GM21786 (cell line): ENCODE data around the gene RALGPS2.

Experiments
- ATAC-seq: cut with Tn5 transposase; IDR thresholded peaks from one replicate; pipeline ENCODE4 v1.9.1; 2021; ENCODE audit not compliant: unreplicated experiment

RALGPS2 gene

DNA sequence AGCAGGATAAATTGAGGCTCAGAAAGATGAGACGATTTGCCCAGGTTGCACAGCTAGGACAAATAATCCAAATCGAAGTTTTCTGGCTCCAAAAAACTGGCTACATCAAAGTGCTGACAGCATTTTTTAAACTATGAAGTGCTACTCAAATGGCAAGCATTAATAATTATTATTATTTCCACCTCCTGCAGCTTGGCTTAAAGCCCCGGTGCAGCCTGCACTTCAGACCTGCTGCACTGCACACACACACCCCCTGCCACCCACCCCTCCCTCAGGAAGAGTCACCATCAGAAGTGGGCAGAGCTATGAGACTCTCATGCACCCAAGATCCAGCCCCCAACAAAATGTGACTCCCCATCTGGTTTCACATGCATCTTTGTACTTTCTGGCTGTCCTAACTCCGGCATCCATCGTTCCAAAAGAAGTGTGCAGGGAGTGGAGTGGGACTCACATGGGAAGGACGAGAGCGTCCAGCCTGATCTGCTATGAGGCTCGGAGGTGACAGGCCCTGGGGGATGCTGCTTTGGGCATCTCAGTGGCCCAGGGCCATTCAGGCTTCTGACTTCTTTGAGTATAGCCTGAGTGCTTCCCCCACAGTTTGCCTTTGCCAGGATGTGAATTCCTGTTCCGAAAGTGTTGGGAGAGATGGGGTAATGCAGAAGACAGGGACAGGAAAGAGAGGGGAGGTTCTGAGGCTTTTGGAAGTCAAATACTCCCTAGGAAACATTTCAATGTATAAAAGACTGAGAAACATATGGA is 235.6 kb downstream of the RALGPS2 start:
- ATAC-seq, result no peak

DNA sequence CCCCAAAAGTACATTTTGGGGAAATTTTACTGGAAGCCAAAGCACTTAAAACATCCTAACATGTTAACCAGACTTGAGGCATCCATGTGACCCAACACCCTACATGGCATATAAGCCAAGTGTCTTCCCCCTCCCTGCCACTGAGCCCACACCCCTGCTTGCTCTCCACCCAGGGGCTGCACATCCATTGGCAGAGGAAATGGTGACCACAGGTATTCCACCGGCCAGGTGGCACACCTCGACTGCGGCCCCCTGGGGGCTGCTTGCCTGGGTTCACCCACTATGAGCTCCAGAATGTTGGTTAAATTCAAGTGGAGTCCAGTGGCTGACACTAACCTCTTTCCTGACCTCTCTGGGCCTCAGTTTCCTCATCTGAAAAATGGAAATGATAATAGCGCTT is 236.3 kb downstream of the RALGPS2 start:
- ATAC-seq, result no peak

DNA sequence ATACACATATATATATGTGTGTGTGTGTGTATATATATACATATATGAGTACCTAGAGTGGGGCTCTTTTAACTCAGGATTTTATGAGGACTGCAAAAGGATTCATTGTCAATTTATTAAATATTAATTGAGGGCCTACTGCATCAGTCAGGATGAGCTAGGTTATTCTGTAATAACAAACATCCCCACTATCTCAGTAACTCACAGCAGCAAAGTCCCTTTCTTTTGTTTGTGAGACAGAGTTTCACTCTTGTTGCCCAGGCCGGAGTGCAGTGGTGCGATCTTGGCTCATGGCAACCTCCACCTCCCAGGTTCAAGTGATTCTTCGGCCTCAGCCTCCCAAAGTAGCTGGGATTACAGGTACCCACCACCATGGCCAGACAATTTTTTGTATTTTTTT is 236.8 kb downstream of the RALGPS2 start:
- ATAC-seq, result no peak

GRCh38 chr1:178962853-178963711 is 238.0 kb downstream of the RALGPS2 start:
- no peak for ATAC-seq

- ATAC-seq, result no peak
Measured at GRCh38 chr1:178964469-178965330, 239.7 kb downstream of the RALGPS2 start.

DNA sequence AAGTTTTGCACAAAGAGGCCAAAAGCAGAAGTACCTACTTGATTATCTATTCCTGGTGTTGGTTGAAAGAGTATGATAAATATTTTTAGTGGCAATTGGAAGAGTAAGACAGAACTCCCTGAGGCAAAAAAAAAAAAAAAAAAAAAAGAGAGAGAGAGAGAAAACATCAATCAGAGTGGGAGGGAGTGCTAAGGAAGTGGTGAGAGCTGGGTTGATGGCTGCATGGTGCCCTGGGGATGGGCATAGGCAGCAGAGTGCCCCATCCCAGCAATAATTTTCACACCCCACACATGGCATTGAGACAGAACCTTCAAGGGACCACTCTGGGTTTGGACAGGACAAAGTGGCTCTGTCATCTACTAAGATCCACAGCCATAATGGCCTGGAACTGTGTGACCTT is 241.3 kb downstream of the RALGPS2 start:
- ATAC-seq, result no peak

DNA sequence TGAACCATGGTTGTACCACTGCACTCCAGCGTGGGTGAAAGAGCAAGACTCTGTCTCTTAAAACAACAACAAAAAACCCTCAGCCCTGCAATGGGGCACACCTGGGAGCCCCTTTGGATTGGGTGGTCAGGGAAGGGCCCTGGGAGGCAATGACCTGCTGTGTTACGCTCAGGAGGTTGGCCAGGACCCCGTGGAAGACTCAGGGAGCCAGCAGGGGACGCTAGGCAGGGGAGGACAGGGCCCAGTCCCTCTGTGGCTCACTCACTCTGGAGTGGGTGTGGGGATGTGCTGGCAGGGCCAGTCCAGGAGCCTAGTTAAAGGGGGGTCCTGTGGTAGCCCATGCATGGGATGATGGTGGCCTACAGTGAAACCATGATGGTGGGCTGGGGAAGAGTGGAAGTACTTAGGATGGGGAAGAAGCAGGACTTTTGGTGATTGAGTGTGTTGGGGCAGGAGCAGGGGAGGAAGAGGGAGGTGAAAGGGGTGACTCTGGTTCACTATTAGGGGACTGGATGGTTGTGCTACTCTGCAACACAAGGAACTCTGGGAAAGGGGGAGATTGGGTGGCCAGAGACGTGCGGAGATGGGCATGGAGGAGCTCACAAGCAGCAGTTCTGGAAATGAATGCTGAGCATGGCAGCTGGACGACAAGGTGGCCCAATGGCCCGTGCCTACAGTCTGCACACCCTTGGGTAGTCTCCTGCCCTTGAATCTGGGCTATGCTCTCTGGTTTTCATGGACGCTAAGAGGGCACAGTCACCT is 244.4 kb downstream of the RALGPS2 start:
- ATAC-seq, result no peak

DNA sequence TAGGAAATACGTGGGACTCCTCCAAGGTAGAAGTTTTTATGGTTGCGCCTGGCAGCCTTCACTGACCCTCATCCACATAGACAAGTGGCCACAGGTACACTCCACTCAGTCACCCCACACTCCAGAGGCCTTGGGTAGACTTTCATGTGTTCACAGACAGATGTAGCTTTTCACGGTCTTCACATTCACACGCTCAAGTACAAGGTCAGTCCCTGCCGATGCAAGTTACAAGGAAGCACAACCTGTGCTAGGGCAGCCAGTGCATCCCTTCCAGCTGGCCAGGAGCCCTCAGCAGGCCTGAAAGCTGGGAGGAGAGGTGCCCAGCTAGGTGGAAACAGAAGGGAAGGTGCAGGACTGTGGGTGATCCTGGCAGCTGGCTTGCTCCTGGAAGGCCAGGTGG is 245.1 kb downstream of the RALGPS2 start:
- no peak for ATAC-seq
